ENCODE measurements around the gene TTLL9.

The TTLL9 gene

DNA sequence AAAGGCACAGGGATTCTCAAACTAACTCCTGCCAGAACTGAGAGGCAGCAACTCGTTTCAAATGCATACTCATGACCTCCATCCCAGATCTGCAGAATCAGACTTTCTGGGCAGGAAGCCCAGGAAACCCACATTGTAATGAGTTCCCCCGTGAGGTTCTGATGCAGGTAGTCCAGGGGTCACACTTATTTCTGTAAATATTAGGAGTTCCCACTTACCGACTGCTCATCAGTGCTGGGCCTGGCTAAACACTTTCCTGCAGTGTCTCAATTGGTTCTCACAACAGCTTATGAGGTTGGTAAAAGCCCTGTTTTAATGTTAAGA, 11.7 kb upstream of the TTLL9 start:
- no peak for DNase-seq

DNA sequence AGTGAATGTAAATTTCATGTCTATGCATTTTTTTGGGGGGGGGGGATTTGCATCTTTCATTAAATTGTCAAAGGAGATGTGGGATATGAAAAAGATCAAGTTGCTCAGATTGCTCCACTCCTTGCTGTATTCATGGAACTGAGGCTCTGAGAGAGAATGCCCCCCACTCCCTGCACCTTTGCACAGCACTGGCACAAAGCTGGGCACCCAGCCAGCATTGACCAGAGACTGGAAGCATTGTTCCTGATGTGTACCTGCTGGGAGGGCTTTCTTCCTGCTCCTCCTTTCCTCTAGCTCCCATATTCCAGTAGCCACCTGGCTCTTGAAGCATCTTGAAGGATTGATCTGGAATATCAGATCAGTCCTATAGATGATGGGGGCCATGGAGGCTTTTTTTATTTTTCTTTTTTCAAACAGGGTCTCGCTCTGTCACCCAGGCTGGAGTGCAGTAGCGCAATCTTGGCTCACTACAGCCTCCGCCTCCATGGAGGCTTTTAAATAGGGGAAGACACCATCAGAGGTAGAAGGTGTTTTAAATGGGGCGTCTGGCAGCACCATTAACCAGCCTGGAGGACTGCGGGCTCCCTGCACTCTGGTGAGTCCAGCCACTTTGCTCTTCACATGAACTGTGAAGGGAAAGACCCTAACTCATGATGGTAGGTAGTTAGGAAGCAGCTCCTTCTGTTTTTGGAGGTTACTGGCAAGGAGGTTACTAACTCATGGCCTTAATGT, 11.0 kb upstream of the TTLL9 start:
- DNase-seq: no peak

DNA sequence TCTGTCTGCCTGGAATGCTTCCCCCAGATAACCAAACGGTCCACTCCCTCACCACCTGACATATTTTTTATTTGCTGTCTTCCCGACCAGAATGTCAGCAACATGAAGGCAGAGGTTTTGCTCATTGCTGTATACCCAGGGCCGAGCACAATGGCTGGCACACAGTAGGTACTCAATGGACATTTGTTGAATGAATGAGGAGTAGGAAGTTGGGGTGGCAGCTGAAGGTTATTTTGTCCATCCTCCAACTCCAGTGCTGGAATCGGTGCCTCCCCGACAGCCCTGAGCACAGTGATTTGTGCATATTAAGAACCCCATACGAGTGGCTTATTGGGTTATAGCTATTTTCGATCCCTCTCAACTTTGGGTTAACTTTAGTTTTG, 10.4 kb upstream of the TTLL9 start:
- no peak for DNase-seq

DNA sequence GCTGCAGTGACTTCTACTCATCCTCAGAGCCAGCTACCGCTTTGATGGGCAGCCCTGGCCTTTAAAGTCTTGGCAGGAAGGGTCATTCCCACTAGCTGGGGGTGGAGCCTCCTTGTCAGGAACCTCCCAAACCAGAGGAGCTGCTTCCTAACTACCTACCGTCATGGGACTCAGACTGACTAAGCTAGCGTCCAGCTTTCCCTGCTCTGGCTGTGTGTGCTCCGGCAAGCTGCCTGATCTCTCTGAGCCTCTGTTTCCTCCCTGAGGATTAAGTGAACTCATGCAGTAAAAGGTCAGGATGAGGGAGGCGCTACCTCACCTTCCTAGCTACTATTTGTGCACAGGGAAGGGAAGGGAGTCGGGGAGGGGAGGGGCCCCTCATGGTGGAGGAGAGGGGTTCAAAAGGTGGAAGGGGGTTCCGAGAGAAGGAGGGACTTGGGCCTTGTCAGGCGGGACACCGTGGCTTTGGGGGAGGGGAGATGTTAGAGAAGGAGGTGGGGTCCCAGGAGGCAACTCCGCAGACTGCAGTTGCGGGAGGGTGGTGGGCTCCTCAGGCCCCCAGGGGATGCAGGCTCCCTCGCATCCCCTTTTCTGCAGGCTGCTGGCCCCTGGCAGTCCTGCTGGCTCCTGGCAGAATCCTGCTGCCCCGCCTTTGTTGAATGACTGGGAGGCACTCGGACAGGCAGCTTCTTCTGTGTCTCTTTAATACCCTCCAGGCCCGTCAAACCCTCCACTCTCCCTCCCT, 9.9 kb upstream of the TTLL9 start:
- no peak for DNase-seq

DNA sequence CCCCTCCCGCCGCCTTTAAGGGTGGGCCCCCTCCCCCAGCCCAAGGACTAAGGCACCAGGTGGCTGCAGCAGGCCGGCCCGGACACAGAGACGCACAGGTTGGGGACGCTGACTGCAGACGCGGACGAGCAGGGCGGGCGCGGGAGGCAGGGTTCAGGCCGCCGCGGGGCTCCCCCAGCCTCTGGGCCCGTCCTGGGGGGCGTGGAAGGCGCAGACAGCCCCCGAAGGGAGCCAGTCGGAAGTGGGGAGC, 9.4 kb upstream of the TTLL9 start:
- no peak for DNase-seq

DNA sequence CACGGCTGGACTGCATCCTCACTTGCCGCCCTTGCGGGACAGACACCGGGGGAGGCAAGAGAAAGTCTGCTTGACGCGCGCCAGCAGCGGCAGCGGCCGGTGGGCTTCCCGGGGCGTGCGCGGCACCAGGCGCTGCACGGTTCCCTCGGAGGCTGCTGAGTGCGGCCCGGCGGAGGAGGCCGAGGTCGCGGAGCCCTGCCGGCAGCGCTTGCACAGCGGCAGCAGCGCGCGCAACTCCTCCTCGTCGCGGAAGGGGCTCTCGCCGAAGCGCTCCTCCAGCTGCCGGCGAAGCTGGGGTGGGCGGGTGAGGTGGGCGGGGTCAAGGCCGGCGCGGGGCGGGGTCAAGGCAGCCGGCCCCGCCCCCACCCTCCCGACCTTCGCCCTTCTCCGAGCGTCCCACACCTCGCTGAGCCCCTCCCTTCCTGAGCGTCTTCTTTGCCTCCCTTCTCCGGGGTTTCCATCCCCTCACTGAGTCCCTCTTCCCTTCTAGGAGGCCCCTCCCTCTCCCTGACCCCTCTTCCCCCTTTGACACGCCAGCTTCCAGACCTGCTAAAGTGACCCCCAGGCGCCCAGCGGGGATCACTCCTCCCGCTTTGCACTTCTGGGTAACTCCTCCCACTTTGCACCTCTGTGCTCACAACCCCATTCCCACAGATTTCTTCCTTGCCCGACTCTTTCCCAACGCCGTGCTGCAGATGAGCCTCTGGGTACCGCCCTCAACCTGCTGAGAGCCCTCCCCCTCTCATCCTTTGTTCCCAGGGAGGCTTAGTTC, 8.9 kb upstream of the TTLL9 start:
- no peak for DNase-seq

DNA sequence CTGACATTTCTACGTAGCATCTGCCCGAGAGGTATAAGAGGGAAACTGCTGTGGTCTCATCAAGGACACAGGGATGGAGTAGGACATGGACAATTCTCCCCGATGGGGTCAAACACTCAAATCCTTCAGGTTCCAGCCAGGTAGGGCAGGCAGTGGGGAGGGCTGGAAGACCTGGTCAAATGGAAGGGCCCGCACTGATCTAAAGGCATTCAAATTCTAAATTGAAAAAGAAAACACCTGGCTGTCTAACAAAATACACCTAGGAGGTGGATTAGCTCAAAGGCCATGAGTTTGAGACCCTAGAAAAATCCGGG, 8.3 kb upstream of the TTLL9 start:
- DNase-seq: no peak

DNA sequence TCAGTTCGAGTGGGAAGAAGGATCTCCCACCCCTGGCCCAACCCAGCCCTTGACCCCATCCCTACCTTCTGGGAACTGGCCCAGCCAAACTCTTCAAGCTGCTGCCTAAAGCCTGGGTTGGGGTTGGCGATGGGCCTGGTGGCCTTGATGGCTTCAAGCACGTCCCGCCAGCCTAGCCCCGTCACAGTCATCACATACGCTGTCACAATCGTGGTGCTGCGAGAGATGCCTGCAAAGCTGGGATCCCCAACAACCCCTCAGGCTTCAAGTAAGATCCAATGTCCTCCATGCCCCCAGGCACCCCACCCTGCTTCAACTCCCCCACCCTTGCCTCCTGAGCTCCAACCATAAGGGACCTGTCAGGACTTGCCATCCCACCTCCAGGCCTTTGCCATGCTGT, 7.9 kb upstream of the TTLL9 start:
- DNase-seq: no peak

DNA sequence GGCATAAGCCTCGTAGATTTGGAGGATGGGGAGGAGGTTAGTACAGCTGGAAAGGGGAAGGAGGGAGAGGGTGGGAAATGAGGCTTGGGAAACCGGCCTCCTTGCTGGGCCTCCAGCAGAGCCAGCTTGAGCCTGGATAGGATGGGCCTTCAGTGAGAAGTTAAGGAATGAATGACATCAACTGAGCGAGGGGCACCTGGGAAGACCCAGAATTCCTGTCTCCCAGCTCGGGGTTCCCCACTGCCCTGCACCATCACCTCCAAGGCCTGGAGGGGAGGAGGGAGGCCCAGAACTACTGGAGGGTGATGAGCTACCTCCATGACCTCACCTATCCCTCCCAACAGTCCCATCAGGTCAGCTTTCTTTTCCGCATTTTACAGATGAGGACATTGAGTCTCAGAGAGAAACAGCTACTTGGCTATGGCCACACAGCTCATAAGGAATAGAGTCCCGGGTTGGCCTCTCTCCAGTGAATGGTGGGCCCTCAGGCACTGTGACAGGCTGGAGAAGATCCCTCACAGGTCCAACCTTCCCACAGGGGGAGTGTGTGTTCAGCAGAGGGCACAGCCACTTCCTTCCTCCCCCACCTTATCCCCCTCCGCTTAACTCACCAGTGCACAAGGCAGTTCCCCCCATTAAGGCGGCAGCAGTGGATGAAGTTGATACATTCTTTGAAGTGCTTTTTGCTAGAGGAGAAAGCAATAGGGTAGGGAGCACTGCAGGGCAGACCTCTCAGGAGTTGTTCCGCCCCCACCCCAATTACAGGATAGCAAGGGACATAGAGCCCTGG, 6.9 kb upstream of the TTLL9 start:
- DNase-seq: no peak

DNA sequence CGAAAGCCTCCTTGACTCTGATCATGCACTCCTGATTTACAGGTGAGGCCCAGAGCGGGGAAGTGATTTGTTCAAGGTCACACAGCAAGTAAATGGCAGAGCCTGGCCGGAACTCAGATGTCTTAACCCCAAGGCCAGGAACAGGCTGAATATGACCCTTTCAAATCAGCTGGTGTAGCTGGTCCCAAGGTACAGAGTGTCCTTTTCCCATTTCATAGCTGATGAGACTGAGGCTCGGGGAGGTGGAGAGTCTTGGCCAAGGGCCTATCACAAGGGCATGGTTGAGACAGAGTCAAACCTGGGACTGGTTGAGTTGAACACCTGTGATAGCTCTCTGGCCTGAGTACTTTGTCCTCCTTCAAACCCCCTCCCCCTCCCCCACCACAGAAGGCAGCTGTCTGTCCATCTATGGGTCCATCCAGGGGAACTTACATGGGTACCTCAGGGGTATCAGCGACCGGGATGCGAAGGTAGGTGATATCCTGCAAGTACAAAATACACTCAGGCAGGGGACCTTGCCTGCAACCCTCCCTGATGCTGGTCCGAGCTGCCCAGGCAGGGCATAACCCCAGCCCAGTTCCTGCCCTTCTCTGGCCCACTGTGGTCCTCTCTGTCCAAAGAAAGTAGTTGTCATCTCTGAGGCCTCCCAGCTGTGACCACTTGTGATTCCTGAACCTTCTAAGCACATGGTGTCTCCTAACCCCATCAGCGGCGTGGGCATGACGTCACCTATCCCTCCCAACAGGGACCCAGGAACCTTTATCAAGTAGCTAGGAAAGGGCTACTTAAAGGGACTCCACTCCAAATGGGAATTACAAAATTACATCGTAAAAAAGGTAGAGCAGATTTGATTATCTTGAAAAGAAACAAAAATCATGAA, 5.7 kb upstream of the TTLL9 start:
- no peak for DNase-seq

DNA sequence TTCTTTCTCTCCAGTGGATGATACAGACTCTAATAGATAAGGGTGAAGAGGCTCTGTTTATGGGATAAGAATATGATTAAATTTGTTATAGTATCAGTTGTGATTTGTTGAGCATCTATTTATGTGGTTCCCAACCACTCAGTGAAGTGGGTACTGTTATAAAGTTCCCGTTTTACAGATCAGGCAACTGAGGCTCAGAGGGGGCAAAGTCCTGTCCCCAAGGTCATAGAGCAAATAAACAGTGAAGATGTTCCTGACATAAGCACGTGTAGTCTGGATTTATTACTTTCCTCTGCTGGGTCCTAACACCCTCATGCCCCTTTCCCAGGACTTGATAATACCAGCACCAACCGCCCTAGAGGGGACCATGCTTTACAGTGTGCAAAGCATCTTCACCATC, 4.2 kb upstream of the TTLL9 start:
- DNase-seq: no peak

DNA sequence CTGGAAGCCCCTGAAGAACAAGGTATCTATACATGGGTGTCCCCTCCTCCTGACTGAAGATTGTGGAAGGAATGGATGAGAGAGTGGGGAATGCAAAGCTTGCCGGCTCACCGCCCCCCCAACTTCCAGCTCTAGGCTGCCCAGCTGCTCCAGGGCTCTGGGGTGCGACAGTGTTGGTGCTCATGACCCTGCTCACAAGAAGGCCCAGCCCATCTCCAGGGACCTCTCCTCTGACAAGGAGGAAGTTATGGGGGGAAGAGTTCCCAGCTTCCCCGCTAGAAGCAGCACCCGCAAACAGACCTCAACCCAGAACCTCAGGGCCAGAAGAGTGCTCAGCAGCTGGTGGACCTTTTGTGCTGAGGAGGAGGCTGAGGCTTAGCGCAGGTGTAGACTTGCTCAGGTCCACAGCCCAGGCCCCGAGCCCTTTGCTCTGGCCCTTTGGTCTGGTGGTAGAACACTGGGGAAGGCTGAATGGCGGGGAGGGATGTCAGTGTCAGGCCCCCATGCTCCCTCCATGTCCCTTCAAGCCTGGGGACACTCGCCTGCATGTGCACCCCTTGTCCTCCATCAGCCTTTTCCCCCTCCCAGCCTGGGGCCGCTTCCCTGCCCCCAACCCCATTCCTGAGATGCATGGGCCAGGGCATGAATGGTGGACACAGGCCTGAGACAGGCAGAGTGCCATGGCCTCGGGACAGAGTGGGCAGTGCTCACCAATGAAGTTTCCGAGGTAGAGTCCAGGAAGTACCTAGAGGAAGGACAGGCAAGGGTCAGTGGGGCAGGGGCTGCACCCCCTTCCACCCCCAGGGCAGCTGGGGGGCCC, 1.4 kb upstream of the TTLL9 start:
- DNase-seq: no peak

DNA sequence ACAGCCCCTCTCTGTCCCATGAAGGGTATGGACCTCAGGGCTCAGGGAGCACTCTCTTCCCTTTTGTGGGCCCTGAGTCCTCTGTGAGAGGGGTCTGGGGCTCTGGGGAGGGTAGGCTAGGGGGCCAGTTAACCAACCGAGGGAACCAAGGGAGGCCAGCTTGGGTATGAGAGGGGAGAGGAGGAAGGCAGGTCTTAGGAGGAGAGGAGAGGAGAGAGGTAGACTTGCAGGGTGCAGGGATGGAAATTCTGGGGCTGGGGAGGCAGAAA, 827 bp upstream of the TTLL9 start:
- DNase-seq: no peak

DNA sequence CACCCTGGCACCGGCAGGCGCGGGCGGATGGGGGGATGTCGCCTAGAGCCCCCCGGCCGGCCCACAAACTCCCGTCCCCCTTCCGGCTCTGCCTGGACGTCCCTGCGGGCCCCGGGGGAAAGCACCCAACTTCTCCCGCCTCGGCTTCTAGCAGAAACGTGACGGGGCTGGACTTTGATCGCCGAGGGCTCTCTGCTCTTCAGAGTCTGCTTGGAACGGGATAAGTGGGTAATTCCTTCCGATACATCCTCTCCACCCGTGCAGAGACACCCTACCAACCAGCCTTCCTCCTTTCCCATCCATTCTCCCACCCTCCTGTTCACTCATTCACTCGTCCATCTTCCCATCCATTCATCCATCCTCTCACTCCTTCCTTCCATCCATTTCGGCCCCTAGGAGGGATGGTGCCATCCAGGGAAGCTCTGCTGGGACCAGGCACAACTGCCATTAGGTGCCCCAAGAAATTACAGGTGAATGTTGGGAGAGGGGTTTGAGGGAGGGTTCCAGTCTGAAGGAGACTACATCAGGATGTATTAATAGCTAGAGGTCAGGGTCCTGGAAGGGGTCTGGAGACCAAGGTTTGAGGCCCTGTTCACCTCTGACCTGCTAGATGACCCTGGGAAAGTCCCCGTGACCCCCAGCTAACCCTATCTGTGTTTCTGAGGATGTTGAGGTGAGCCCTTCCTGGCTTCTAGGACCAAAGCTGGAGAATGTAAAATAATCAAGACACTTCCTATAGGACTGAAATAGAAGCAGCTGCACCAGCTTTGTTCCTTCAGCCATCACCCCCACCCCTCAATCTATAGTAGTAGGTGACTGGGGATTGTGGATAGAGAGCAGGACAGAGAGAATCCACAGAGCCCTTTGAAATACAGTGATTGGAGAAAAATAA, 538 bp downstream of the TTLL9 start:
- DNase-seq: no peak

DNA sequence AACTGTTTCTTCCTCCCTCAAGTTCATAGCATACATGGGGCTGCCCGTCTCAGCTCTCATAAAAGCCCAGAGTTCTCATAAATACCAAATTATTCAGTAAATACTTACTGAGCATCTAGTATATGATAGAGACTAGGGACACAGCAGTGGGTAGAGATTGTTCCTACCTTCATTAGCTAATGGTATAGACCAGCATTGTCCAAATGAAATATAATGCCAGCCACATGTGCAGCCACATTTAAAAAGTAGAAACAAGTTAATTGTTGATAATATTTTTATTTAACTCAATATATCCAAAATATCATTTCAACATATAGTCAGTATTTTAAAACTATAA, 1.2 kb downstream of the TTLL9 start:
- DNase-seq: no peak

DNA sequence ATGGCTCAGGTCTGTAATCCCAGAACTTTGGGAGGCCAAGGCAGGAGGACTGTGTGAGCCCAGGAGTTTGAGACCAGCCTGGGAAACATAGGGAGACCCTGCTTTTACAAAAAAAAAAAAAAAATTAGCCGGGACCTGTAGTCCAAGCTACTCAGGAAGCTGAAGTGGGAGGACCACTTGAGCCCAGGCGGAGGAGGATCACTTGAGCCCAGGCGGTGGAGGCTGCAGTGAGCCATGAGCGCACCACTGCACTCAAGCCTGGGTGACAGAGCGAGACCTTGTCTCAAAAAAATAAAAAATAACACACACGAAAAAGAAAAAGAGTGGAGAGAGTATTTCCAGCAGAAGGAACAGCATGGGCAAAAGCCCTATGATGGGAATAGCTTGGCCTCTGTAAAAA, 2.0 kb downstream of the TTLL9 start:
- DNase-seq: no peak

DNA sequence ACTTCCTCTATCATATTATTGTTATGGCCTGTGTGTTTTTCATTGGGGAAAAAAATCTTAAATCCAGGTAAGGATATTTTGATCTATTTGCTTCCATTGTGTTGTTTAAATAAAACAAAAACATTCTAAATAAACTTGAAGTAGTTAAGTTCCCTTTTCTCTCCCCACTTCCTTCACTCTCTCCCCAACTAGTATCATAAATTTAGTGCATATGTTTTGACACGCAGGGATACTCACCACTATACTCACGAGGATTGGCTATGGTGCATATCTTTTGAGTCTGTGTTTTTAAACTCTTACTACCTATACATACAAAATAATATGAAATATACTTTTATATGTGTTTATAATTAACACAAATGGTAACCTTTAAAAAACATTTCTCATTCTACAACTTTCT, 5.2 kb downstream of the TTLL9 start:
- no peak for DNase-seq

DNA sequence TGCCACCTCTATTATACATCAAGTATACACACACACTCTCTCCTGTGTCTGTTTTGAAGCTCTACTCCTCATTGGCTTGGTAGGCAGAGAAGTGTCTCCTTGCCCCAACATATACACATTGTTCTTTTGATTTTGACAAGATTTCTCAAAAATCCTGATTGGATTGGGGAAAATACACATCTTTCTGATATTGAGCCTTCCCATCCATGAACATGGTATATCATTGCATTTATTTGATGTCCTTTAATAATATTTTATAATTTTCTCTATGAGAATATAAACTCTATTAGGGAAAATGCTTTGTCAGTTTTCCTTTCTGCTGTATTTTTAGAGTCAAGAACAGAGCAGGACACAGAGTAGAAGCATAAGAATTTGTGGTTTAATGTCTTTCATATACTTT, 7.2 kb downstream of the TTLL9 start:
- DNase-seq: no peak

DNA sequence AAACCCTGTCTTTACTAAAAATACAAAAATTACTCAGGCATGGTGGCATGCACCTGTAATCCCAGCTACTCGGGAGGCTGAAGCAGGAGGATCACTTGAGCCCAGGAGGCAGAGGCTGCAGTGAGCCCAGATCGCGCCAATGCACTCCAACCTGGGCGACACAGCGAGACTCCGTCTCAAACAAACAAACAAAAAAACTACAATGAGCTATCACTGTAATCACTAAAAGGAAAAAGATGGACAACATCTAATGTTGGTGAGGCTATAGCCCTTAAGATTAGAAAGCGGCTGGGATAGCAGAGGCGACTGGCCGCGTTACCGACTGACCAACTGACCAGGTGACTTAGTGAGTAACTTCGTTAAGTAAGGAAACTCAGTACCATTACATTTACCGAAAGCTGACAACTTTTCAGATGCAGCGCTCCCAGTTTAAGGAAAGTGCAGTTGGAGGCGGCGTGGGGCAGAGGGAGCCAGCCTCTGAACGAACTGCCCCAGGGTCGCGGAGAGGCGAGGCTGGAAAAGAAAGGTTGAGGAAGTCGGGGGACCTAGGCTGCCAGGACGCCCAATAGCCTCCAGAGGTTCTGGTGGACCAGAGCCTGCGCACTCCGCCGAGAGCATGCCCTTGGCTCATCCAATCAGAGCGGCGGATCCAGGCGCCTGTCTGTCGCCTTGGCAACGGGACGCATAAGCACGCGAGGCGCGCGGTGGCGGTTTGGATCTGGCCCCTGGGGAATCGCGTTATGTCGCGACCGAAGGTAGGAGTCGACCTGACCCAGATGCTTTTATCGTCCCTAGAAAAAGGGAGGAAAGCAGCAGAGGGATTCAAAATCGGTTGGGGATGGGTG, 8.9 kb downstream of the TTLL9 start:
- peak; percentile 1 to 41 for DNase-seq

DNA sequence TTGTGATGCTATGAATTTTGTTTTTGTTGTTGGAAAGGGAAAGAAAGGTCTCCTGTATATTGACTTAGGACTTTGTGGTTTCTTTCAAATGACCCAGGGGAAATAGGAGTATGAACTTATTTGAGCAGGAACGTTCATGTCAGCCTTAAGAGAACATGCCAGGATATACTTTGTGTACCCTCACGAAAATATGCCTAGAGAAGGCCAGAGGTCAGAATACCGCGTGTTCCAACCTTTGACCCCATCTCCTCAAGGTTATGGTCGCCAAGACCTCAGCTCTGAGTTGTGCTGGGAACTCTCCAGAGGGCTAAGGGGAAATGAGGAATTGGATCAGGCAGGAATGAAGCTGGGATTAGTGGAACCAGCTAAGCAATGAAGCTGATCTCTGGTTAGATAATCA, 11.5 kb downstream of the TTLL9 start:
- DNase-seq: no peak

Data from cerebellar nuclear complex (tissue), 1 donor.